Neural cell (in vitro differentiated cells): ENCODE results near the gene USP38.

ENCODE experiments used
- CTCF ChIP-seq: fragments of 450-650 bp; IDR thresholded peaks from 2 replicates; pipeline ENCODE4 v1.5.1; 2014; ENCODE audit warnings: antibody characterized with exemption, mild to moderate bottlenecking, moderate library complexity; ENCODE audit not compliant: poor library complexity, severe bottlenecking
- EP300 ChIP-seq: fragments of 450-650 bp; conservative IDR thresholded peaks from 2 replicates; pipeline ENCODE4 v1.6.1; 2014; ENCODE audit warnings: antibody characterized with exemption, mild to moderate bottlenecking, moderate library complexity; ENCODE audit not compliant: poor library complexity, severe bottlenecking
- EZH2 ChIP-seq: fragments of 200-600, 300-800 bp; shearing (Covaris generic), sonication (generic); IDR thresholded peaks from 2 replicates; pipeline ENCODE4 v1.6.1; 2014; ENCODE audit warnings: antibody characterized with exemption, low read length, borderline replicate concordance, mild to moderate bottlenecking; ENCODE audit not compliant: insufficient read depth, poor library complexity, severe bottlenecking
- MXI1 ChIP-seq: fragments of 450-650 bp; conservative IDR thresholded peaks from 2 replicates; pipeline ENCODE4 v1.6.1; 2014; ENCODE audit warnings: antibody characterized with exemption, mild to moderate bottlenecking; ENCODE audit not compliant: poor library complexity, severe bottlenecking
- POLR2AphosphoS5 ChIP-seq: IDR thresholded peaks from 2 replicates; pipeline ENCODE4 v1.6.1; 2012
- RAD21 ChIP-seq: fragments of 450-650 bp; conservative IDR thresholded peaks from 2 replicates; pipeline ENCODE4 v1.6.1; 2014; ENCODE audit warnings: antibody characterized with exemption, mild to moderate bottlenecking, moderate library complexity
- SMC3 ChIP-seq: fragments of 450-650 bp; conservative IDR thresholded peaks from 2 replicates; pipeline ENCODE4 v1.6.1; 2014; ENCODE audit warnings: antibody characterized with exemption, mild to moderate bottlenecking, moderate library complexity; ENCODE audit not compliant: poor library complexity
- TAF1 ChIP-seq: IDR thresholded peaks from 2 replicates; pipeline ENCODE4 v1.6.1; 2012; ENCODE audit warnings: low read depth
- TF ChIP-seq, protein P1 (sequence below): IDR thresholded peaks from 2 replicates; pipeline ENCODE4 v1.6.1; 2012; ENCODE audit warnings: borderline replicate concordance

GRCh38 chr4:143246977-143247376 is 62.3 kb downstream of the USP38 start:
- TF ChIP-seq CTCF, result no peak
- TF ChIP-seq EZH2, result no peak
- TF ChIP-seq, protein P1, sequence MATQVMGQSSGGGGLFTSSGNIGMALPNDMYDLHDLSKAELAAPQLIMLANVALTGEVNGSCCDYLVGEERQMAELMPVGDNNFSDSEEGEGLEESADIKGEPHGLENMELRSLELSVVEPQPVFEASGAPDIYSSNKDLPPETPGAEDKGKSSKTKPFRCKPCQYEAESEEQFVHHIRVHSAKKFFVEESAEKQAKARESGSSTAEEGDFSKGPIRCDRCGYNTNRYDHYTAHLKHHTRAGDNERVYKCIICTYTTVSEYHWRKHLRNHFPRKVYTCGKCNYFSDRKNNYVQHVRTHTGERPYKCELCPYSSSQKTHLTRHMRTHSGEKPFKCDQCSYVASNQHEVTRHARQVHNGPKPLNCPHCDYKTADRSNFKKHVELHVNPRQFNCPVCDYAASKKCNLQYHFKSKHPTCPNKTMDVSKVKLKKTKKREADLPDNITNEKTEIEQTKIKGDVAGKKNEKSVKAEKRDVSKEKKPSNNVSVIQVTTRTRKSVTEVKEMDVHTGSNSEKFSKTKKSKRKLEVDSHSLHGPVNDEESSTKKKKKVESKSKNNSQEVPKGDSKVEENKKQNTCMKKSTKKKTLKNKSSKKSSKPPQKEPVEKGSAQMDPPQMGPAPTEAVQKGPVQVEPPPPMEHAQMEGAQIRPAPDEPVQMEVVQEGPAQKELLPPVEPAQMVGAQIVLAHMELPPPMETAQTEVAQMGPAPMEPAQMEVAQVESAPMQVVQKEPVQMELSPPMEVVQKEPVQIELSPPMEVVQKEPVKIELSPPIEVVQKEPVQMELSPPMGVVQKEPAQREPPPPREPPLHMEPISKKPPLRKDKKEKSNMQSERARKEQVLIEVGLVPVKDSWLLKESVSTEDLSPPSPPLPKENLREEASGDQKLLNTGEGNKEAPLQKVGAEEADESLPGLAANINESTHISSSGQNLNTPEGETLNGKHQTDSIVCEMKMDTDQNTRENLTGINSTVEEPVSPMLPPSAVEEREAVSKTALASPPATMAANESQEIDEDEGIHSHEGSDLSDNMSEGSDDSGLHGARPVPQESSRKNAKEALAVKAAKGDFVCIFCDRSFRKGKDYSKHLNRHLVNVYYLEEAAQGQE, result no peak
- TF ChIP-seq MXI1, result no peak
- no peak for TF ChIP-seq POLR2AphosphoS5
- TF ChIP-seq TAF1, result no peak
- no peak for TF ChIP-seq SMC3
- TF ChIP-seq EP300, result no peak
- no peak for TF ChIP-seq RAD21
